Adipocyte (in vitro differentiated cells): ENCODE measurements around the gene PDE4D.

Experiments used
- DNase-seq: peaks from one replicate; pipeline ENCODE4 v3.0.0-alpha.2; 2015; ENCODE audit warnings: low read depth
- H3K27me3 ChIP-seq: replicated peaks from 2 replicates; pipeline ENCODE4 v1.7.0; 2013; ENCODE audit warnings: mild to moderate bottlenecking, low read length, moderate library complexity; ENCODE audit not compliant: control insufficient read depth, insufficient read depth
- H3K36me3 ChIP-seq: 2 replicates; pipeline ENCODE4 v1.7.0; 2013; ENCODE audit warnings: low read length, mild to moderate bottlenecking, moderate library complexity; ENCODE audit not compliant: control insufficient read depth, insufficient read depth, severe bottlenecking
- H3K4me1 ChIP-seq: 2 replicates; pipeline ENCODE4 v1.7.0; 2013; ENCODE audit warnings: mild to moderate bottlenecking, low read length, moderate library complexity; ENCODE audit not compliant: control insufficient read depth, insufficient read depth
- H3K4me3 ChIP-seq: 2 replicates; pipeline ENCODE4 v1.7.0; 2013; ENCODE audit warnings: mild to moderate bottlenecking, low read length, moderate library complexity
- H3K9ac ChIP-seq: 2 replicates; pipeline ENCODE4 v1.7.0; 2013; ENCODE audit warnings: mild to moderate bottlenecking, low read length, moderate library complexity
- H3K9me3 ChIP-seq: 2 replicates; pipeline ENCODE4 v1.7.0; 2013; ENCODE audit warnings: mild to moderate bottlenecking, low read length, moderate library complexity; ENCODE audit not compliant: control insufficient read depth

Gene PDE4D

DNA sequence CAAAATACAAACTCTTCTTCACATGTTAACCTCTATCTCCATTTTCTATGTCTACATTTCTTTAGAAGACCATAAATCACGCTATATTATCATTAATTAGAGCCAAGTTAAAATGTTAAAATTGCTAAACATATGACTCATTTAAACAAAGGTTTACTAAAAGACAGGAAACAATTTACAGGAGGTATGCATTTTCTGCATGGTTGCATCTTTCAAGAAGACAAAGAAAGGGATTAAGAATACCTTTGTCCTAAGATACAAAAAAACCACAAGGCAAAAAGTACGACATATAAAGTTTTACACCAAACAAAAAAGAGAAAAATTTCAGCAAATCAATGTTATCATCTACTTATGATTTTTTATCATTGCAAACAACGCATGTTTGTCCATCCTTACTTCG lies 324.4 kb downstream of the PDE4D start:
- DNase-seq: no peak

DNA sequence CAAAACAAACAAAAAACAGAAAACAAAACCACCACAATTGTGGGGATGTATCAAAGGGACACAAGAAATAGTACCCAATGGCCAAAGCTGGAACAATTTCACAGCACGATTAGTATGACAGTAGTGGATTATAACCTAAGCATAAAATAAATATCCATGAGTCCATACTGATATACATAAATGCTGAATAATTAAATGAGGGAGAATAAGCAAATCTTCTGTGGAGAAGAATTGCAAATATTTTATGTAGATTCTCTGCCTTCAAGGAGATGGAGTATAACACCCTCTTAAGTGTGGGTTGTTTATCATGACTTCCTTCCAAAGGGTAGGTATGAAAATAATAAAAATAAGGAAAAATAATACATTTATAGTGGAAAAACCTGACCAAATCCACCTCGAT lies 325.4 kb downstream of the PDE4D start:
- H3K9ac ChIP-seq: no peak overlapping the region

More for the DNA sequence above, 324.4 kb downstream of the PDE4D start:
- no peaks in the 10 kb centered on the region for H3K27me3 ChIP-seq
- no peaks in the 10 kb centered on the region for H3K9me3 ChIP-seq
- no peak overlapping the region for H3K4me3 ChIP-seq
- no peaks in the 10 kb centered on the region for H3K36me3 ChIP-seq
- H3K9ac ChIP-seq: no peak overlapping the region
- peaks cover 3% of the 10 kb centered on the region for H3K4me1 ChIP-seq

DNA sequence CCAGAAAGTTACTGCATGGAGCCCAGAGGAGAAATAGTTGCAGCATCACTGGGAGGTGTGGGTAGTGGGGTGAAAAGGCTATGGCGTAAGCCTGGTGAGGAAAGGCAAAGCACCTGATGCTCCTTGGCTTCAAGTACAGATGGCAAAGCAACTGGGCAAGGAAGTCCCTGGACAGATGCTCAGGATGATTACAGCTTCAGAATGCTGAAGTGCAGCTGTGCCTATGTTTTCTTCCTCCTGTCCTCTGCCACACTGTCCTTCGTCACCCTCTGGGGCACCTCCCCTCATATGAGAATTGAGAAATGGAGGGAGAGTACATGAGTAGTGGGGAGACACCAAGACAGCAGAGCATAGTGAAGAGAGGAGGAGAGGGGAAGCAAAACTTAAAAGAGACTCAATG lies 328.0 kb downstream of the PDE4D start:
- no peak overlapping the region for H3K4me3 ChIP-seq
- no peaks in the 10 kb centered on the region for H3K36me3 ChIP-seq
- H3K27me3 ChIP-seq: no peaks in the 10 kb centered on the region
- H3K9me3 ChIP-seq: no peaks in the 10 kb centered on the region
- H3K4me1 ChIP-seq: no peaks in the 10 kb centered on the region
- H3K9ac ChIP-seq: no peak overlapping the region
- no peak for DNase-seq

More for the DNA sequence above, 325.4 kb downstream of the PDE4D start:
- H3K36me3 ChIP-seq: no peaks in the 10 kb centered on the region
- peaks cover 3% of the 10 kb centered on the region for H3K4me1 ChIP-seq
- no peak overlapping the region for H3K4me3 ChIP-seq
- DNase-seq: no peak
- no peaks in the 10 kb centered on the region for H3K27me3 ChIP-seq
- H3K9me3 ChIP-seq: no peaks in the 10 kb centered on the region

DNA sequence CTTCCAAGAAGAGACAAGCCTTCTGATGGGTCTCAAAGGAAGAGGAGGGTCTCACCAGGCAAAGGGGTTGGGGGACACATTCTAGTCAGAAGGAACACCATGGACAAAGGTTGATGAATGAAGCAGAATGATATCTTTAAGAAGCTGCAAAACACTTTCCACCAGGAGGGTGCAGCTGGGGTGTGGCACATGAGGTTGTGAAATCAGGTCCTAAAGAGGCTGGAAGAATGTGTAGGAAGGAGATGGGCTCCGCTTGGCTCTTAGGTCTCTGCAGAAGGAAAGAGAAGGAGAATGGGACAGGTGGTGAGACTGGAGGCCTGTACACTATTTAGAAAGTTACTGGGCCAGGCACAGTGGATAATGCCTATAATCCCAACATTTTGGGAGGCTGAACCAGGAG lies 328.6 kb downstream of the PDE4D start:
- no peak for DNase-seq
- Histone ChIP-seq H3K9ac (no peak overlapping the region), H3K4me3 (no peak overlapping the region), H3K9me3 (no peaks in the 10 kb centered on the region), H3K27me3 (no peaks in the 10 kb centered on the region), H3K36me3 (no peaks in the 10 kb centered on the region), H3K4me1 (peaks cover 4% of the 10 kb centered on the region)

DNA sequence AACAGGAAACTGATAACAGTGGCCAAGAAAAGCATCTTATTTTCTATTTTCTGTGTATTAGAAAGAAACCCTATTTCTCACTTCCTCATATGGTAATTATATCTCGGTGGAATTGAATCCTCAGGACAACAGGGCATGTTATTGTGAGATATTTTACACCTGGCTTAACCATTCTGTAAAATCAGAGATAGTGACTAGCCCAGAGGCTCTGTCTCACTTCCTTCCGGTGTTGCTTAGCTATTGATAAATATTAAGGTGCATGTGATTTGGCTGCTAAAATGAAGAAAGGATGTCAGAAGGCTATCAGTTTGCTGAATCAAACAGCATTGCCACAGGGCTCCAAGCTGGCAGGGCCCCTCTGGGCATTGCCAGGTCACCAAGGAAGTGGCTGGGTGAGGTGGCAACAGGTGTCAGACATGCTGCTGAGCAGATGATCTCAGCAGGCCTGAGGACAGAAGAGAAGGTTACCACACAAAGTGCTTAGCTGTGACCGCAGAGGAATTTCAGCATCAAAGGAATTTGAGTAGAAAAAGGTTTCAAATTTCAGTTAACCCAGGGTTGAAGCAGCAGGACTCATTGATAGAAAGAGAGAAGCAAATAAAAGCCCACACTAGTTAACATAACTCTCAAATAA lies 330.7 kb downstream of the PDE4D start:
- Histone ChIP-seq H3K27me3 (no peaks in the 10 kb centered on the region), H3K9me3 (no peaks in the 10 kb centered on the region), H3K36me3 (no peaks in the 10 kb centered on the region), H3K9ac (no peak overlapping the region), H3K4me3 (no peak overlapping the region), H3K4me1 (peaks cover 10% of the 10 kb centered on the region)
- DNase-seq: no peak

DNA sequence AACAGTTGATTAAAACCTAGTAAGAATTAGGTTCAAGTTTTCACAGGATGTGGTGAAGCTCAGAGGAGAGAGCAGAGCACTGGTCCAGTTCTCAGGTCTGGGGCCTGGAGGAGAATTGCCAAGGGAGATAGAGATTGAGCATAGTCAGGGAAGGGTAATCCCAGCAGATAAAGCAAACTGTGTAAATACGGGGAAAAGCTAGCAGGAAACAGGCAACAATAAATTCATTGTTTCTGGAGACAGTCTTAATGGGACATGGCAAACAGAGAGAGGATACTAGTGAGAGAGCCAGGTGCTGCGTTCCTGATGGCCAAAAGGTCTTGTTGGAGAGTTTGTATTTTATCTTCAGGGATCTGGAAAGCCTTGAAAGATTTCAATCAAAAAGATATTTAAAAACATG lies 333.0 kb downstream of the PDE4D start:
- H3K36me3 ChIP-seq: no peaks in the 10 kb centered on the region
- H3K4me3 ChIP-seq: no peak overlapping the region
- no peaks in the 10 kb centered on the region for H3K9me3 ChIP-seq
- no peak overlapping the region for H3K9ac ChIP-seq
- H3K4me1 ChIP-seq: peaks cover 10% of the 10 kb centered on the region
- no peak for DNase-seq
- no peaks in the 10 kb centered on the region for H3K27me3 ChIP-seq

DNA sequence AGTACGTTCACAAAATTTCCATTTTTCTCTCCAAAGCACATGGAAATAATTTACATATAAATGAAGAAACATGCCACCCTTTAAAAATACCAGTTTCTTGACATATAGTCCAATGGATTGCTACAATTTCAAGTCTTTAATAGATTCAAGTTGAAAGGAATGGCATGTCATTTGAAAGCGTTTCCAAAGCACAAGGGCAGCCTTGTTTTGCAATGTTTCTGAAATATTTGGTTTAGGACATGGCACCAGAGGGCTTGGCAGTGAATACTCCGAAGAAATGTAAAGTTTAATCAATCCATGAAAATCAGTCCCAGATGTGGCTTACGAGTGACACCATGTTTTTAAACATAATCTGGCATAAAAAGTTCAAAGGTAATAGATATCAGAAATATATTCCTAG lies 333.7 kb downstream of the PDE4D start:
- H3K36me3 ChIP-seq: no peaks in the 10 kb centered on the region
- DNase-seq: peak; percentile 21

DNA sequence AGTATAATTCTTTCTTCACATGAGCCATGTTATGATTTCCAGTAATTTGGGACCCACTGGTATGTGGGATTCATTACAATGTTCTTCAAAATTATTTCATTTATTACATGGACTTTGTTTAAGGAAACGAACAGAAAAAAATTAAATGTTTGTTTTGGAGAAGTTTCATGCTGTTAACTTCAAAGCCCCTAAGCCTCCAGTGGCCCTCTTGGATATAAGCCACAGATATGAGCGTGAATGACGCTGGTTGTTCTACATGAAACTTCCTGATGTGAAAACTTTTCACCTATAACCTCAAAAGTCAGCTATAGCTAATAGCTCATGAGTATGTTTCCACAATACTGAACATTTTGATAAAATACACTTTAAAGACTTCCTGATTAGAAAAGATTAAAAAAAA lies 334.2 kb downstream of the PDE4D start:
- Histone ChIP-seq H3K36me3 (no peaks in the 10 kb centered on the region), H3K9ac (no peak overlapping the region)
- DNase-seq: no peak

More for the DNA sequence above, 333.7 kb downstream of the PDE4D start:
- H3K9ac ChIP-seq: no peak overlapping the region
- H3K27me3 ChIP-seq: no peaks in the 10 kb centered on the region
- H3K4me1 ChIP-seq: peaks cover 10% of the 10 kb centered on the region
- H3K4me3 ChIP-seq: no peak overlapping the region
- H3K9me3 ChIP-seq: no peaks in the 10 kb centered on the region

DNA sequence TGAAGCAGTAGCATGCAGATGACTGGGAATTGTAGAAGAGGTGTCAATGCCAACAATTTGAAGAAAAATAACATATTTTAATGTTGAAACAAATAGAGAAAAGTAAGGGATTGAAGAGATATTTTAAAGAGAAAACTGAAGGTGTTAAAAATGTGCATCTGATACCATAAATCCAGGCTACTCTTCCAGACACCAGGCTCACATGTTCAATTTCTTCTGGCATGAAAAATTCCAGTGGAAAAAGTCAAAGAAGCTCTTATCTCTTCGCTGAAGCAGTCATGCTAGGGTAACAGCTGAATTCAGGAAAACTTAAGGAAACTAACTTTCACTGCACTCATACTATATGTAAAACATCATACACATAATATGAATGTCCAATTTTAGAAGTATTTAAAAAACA lies 335.0 kb downstream of the PDE4D start:
- Histone ChIP-seq H3K4me3 (no peak overlapping the region), H3K9ac (no peak overlapping the region), H3K36me3 (no peaks in the 10 kb centered on the region), H3K9me3 (no peaks in the 10 kb centered on the region), H3K27me3 (no peaks in the 10 kb centered on the region), H3K4me1 (peaks cover 10% of the 10 kb centered on the region)
- DNase-seq: no peak

More for the DNA sequence above, 334.2 kb downstream of the PDE4D start:
- no peaks in the 10 kb centered on the region for H3K27me3 ChIP-seq
- no peaks in the 10 kb centered on the region for H3K9me3 ChIP-seq
- H3K4me3 ChIP-seq: no peak overlapping the region
- peaks cover 10% of the 10 kb centered on the region for H3K4me1 ChIP-seq

DNA sequence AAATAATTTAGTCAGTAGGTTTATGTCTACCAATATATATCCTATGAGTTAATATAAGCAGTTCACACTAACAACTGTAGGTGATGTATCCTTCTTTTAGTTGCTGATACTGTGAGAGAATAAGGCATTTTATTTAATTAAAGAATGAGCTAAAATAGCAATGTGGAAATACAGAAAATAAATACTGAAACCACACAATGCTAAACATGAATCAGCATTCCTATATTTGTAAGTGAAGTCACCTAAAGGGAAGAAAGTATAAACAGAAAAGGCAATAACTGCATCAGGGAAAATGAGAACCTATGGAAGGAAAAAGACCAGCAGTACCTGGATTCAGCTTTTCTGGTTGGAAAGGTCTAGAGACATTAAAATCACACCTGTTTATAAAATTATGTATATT lies 336.0 kb downstream of the PDE4D start:
- no peak for DNase-seq
- Histone ChIP-seq H3K36me3 (no peaks in the 10 kb centered on the region), H3K9ac (no peak overlapping the region), H3K27me3 (no peaks in the 10 kb centered on the region), H3K4me3 (no peak overlapping the region), H3K9me3 (no peaks in the 10 kb centered on the region), H3K4me1 (peaks cover 10% of the 10 kb centered on the region)

DNA sequence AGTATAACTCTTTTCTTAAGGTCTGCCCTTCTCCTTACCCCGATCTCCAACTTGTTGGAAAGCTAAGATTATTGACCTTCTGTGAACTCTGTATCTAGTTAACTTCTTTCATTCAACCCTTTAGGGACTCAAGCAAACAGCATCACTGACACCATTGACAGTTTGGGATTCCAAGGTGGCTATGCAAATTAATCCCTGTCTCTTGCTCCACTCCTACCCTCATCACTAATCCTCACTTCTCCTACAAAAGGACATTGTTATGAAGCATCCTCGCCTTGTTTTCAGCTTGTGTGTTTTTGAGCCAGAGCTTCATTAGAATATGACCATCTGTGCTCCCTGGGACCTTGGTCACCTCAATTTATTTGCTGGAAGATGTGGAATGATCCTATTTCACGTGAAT lies 337.9 kb downstream of the PDE4D start:
- Histone ChIP-seq H3K27me3 (no peaks in the 10 kb centered on the region), H3K4me3 (no peak overlapping the region), H3K36me3 (no peaks in the 10 kb centered on the region), H3K9ac (no peak overlapping the region), H3K9me3 (no peaks in the 10 kb centered on the region), H3K4me1 (peaks cover 10% of the 10 kb centered on the region)
- no peak for DNase-seq

DNA sequence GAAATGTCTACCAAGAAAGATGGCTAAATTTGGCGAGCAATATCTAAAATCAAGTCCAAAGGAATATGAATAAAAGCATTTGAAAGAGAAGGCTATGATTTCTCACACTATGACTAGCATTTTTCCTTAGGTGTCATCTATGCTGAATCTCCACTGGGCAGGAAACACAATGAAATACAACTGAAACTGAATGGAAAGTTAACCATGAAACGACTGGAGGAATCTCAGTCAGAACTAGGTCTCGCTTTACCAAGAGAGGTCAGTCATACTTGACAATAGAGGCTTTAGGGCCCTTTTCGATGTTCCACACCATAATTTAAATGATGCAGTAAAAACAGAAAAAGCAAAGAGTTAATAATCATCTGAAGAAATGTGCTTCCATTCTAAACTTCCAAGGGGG lies 339.0 kb downstream of the PDE4D start:
- no peaks in the 10 kb centered on the region for H3K36me3 ChIP-seq
- no peak overlapping the region for H3K9ac ChIP-seq
- H3K4me3 ChIP-seq: no peak overlapping the region
- peaks cover 4% of the 10 kb centered on the region for H3K4me1 ChIP-seq
- no peaks in the 10 kb centered on the region for H3K27me3 ChIP-seq
- H3K9me3 ChIP-seq: no peaks in the 10 kb centered on the region
- DNase-seq: no peak
